Thoracic aorta (tissue), 2 donors: ENCODE measurements around the gene DTWD2. TPM values are rescaled to one million over a fixed set of nuclear protein-coding genes. Genes with fewer than 3 reads are reported as not detected.
A peak's percentile ranks its signal among the peaks of the same experiment; 100 is the strongest.
"Not testable (repeated sequence)": the region's sequence is repeated elsewhere in the genome, so short reads cannot be mapped to it uniquely, and the experiment has no call there.

Source experiments
- ATAC-seq: fragments of 150-250 bp; one replicate; pipeline ENCODE4 v1.8.0; 2017; ENCODE audit warnings: low read depth; ENCODE audit not compliant: insufficient number of reproducible peaks, low FRiP score
- DNase-seq: peaks from one replicate; pipeline ENCODE4 v3.0.0-alpha.2; 2020; ENCODE audit warnings: low spot score
- H3K27ac ChIP-seq, 2 donors: fragments of 200-600 bp; sonication (generic); 1 replicate in 1 of 2; 2 replicates in 1 of 2; pipeline ENCODE4 v1.5.1; 2016; ENCODE audit warnings: mild to moderate bottlenecking in 2 of 2, moderate library complexity in 2 of 2
- H3K27me3 ChIP-seq: fragments of 200-600 bp; sonication (generic); replicated peaks from 2 replicates; pipeline ENCODE4 v1.6.0; 2016; ENCODE audit warnings: mild to moderate bottlenecking; ENCODE audit not compliant: insufficient read depth
- H3K36me3 ChIP-seq: fragments of 200-600 bp; sonication (generic); one replicate; pipeline ENCODE4 v1.5.1; 2016
- H3K4me1 ChIP-seq, 2 donors: fragments of 200-600 bp; sonication (generic); 1 replicate in 1 of 2; 2 replicates in 1 of 2; pipeline versions ENCODE4 v1.5.1 to v1.6.0; 2016; ENCODE audit warnings: low read depth in 2 of 2, mild to moderate bottlenecking in 1 of 2; ENCODE audit not compliant: control insufficient read depth in 1 of 2
- H3K4me3 ChIP-seq: fragments of 200-600 bp; sonication (generic); 2 replicates; pipeline ENCODE4 v1.5.1; 2016; ENCODE audit warnings: mild to moderate bottlenecking
- H3K9me3 ChIP-seq: fragments of 200-600 bp; sonication (generic); 2 replicates; pipeline ENCODE4 v1.5.1; 2016
- CTCF ChIP-seq: fragments of 200-600 bp; sonication (generic); IDR thresholded peaks from one replicate; pipeline ENCODE4 v1.5.1; 2019; ENCODE audit warnings: antibody characterized with exemption
- total RNA-seq, 2 donors: library from RNA; depleted of rRNA; stranded (reverse); fragments of >200 nt; gene quantifications; one replicate each; pipeline versions ENCODE4 v1.1.0 to v1.2.3, GENCODE V29; 2016

The DTWD2 gene
- total RNA-seq, 2 donors from 2014 or later = 5.0 to 8.7 TPM

- H3K27me3 ChIP-seq = no peaks in the 10 kb centered on the region
- H3K9me3 ChIP-seq = peaks cover 4% of the 10 kb centered on the region
- H3K36me3 ChIP-seq = no peaks in the 10 kb centered on the region
- H3K4me1 ChIP-seq = no peaks in the 10 kb centered on the region
- ATAC-seq (no peak), DNase-seq (no peak)
- H3K27ac ChIP-seq = no peak overlapping the region
- H3K4me3 ChIP-seq = no peak overlapping the region
- no peak for TF ChIP-seq CTCF
Measured at GRCh38 chr5:118994595-118994994, 6.2 kb upstream of the DTWD2 start.

GRCh38 chr5:118993118-118993517 lies 4.8 kb upstream of the DTWD2 start:
- H3K9me3 ChIP-seq, H3K4me1 ChIP-seq, H3K27ac ChIP-seq, H3K27me3 ChIP-seq, DNase-seq, ATAC-seq, H3K4me3 ChIP-seq, H3K36me3 ChIP-seq: not testable (repeated sequence)

- not testable (repeated sequence) for H3K4me3 ChIP-seq, H3K27me3 ChIP-seq, H3K27ac ChIP-seq, ATAC-seq, DNase-seq, H3K9me3 ChIP-seq, H3K36me3 ChIP-seq, H3K4me1 ChIP-seq
Measured at GRCh38 chr5:118992055-118992454, 3.7 kb upstream of the DTWD2 start.

GRCh38 chr5:118990582-118990981 lies 2.2 kb upstream of the DTWD2 start:
- Histone ChIP-seq H3K36me3 (no peaks in the 10 kb centered on the region), H3K4me1 (peaks cover 5 to 14% of the 10 kb centered on the region in 2 donors), H3K9me3 (no peaks in the 10 kb centered on the region), H3K4me3 (no peak overlapping the region), H3K27ac (no peak overlapping the region), H3K27me3 (no peaks in the 10 kb centered on the region)
- no peak for TF ChIP-seq CTCF
- DNase-seq (no peak), ATAC-seq (no peak)

- Histone ChIP-seq H3K4me1 (peaks cover 5 to 14% of the 10 kb centered on the region in 2 donors), H3K27me3 (no peaks in the 10 kb centered on the region), H3K9me3 (no peaks in the 10 kb centered on the region), H3K27ac (no peak overlapping the region), H3K36me3 (no peaks in the 10 kb centered on the region), H3K4me3 (no peak overlapping the region)
- TF ChIP-seq CTCF = no peak
- DNase-seq (no peak), ATAC-seq (no peak)
Measured at GRCh38 chr5:118989816-118990215, 1.5 kb upstream of the DTWD2 start.

GRCh38 chr5:118988866-118989180 lies 476 bp upstream of the DTWD2 start:
- no peaks in the 10 kb centered on the region for H3K27me3 ChIP-seq
- peak overlapping the region; percentile 96 for H3K4me3 ChIP-seq
- DNase-seq (no peak), ATAC-seq (no peak)
- H3K36me3 ChIP-seq = no peaks in the 10 kb centered on the region
- no peak for TF ChIP-seq CTCF
- H3K4me1 ChIP-seq = peaks cover 5 to 14% of the 10 kb centered on the region in 2 donors
- peak overlapping the region; percentile 85 to 90 for H3K27ac ChIP-seq
- no peaks in the 10 kb centered on the region for H3K9me3 ChIP-seq
